GM12873 (cell line): ENCODE results near the gene DAAM2.

ENCODE experiments used
- CTCF ChIP-seq: IDR thresholded peaks from 2 replicates; pipeline ENCODE4 v1.5.1; 2012; ENCODE audit warnings: low read depth, mild to moderate bottlenecking, moderate library complexity, low read length, control low read depth; ENCODE audit not compliant: insufficient read depth; ENCODE audit errors: missing control alignments

Gene DAAM2

GRCh38 chr6:39820553-39820952 lies 28.4 kb downstream of the DAAM2 start:
- TF ChIP-seq CTCF = no peak

GRCh38 chr6:39821046-39821740 lies 29.0 kb downstream of the DAAM2 start:
- TF ChIP-seq CTCF = no peak

DNA sequence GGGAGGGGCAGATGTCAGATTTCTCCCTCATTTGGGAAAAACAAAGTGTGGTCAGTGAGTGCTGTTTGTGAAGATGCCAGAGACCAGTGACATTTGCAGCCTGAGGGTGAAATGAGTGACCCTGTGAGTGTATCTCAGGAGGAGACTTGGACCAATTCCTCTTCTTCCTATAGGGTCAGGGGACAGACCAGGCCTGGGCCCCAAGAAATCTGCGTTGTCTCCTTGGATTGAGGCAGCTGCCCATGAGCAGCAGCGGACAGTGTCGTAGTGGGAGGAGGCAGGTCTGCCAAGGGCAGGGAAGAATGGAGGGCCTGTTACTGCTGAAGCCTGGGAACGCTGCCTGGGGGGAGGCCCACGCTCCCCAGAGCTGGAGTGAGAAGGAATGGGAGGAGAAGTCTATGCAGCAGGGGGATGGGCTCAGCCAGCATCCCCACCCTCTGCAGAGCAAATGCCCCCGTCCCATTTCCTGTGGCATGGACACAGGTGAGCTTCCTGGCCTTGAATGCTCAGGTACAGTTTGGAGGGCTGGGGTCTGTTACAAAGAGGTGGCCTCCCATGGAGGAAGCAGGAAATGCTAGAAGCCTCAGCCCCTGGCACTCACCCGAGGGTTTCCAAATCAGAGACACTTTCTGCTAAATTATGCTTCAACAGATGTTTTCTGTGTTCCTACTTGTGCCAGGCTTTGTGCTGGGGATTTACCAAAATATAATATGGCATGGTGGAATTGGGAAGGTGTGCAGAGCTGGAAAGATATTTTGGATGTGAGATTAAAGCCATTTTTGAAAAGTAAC lies 29.8 kb downstream of the DAAM2 start:
- TF ChIP-seq CTCF = no peak

DNA sequence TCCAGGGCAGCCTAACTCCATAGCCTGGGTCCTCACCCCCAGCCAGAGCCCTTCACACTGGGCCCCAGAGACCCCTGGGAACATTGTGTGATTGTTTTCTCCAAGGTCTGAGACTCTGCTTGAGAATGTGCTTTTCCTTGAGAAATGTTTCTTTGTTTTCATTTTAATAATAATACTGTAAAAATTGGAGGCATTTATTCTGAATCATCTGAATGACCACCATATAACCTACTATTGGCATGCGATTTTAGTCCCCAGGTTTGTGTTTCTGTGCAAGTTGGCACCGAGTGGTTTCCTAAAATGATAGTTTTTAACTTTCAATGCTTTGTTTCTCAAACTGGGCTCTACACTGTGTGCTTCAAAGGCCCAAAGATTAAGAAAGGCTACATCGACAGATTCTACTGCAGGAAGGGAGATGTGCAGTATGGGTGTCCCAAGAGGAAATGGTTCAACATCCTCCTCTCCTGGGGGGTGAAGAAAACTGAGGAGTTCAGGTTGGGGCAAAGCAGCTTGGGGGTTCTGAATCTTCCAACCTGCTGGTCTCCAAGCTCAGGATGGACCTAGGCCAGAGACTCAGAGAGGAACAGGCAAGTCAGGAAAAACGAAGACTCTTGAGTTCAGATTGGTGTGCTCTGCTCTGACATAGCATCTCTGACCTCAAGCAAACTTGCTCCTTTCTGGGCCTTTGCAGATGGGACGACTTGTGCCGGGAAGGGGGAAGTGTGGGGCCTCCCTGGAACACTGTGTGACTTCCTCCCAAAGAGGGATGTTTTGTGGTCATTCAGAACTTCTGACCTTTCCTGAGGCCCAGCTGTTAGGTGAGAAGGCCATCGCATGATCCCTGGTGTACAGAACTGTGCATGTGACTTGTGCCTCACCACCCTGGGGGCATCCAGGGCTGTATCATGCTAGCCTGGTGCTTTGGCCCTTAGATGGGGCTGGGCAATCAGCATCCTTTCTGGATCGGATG lies 31.0 kb downstream of the DAAM2 start:
- TF ChIP-seq CTCF = no peak

- no peak for TF ChIP-seq CTCF
Observed at GRCh38 chr6:39824030-39824926, 32.1 kb downstream of the DAAM2 start.

- no peak for TF ChIP-seq CTCF
Observed at GRCh38 chr6:39829331-39829730, 37.2 kb downstream of the DAAM2 start.
